ENCODE data around the gene CDKN1B.

- TF ChIP-seq CTCF (IDR thresholded peaks at IDR 0.05; ENCODE audit: low read length) = no peak
- TF ChIP-seq EZH2 (IDR thresholded peaks at IDR 0.05; ENCODE audit: borderline replicate concordance, low read length) = no peak
Observed at GRCh38 chr12:12696562-12697383, 20.4 kb upstream of the CDKN1B start.
